HepG2 (cell line): ENCODE results near the gene PKIG. TPM values are rescaled to one million over a fixed set of nuclear protein-coding genes. Genes with fewer than 3 reads are reported as not detected.

ENCODE experiments used
- ATM ChIP-seq: fragments of 450-650 bp; IDR thresholded peaks from 2 replicates; pipeline ENCODE4 v1.7.1; 2017; ENCODE audit warnings: mild to moderate bottlenecking, borderline replicate concordance
- ATRX ChIP-seq: sonication (generic); formaldehyde crosslinking; IDR thresholded peaks from 2 replicates; pipeline ENCODE4 v1.4.0; 2020; ENCODE audit warnings: missing genetic modification reagents, borderline replicate concordance
- CHD2 ChIP-seq: IDR thresholded peaks from 2 replicates; pipeline ENCODE4 v1.6.1; 2011; ENCODE audit warnings: low read depth, low read length, improper control_type of control experiment
- FOSL1 ChIP-seq: sonication (generic); formaldehyde crosslinking; IDR thresholded peaks from 2 replicates; pipeline ENCODE4 v1.9.0; 2021; ENCODE audit warnings: missing genetic modification reagents, borderline replicate concordance
- FOXP1 ChIP-seq, 2 experiments: fragments of 450-650 bp in 1 of 2; IDR thresholded peaks; 2 replicates each; pipeline ENCODE4 v1.6.1; 2017 to 2018; ENCODE audit warnings: antibody characterized with exemption in 1 of 2
- GABPB1 ChIP-seq: IDR thresholded peaks from 2 replicates; pipeline ENCODE4 v1.6.1; 2016; ENCODE audit warnings: mild to moderate bottlenecking, missing genetic modification reagents, moderate library complexity, missing compliant biosample characterization
- GATAD1 ChIP-seq: IDR thresholded peaks from 2 replicates; pipeline ENCODE4 v1.6.1; 2016; ENCODE audit warnings: missing genetic modification reagents, missing compliant biosample characterization
- HBP1 ChIP-seq: IDR thresholded peaks from 2 replicates; pipeline ENCODE4 v1.6.1; 2016; ENCODE audit warnings: low read depth, control low read depth
- HMG20A ChIP-seq: IDR thresholded peaks from 2 replicates; pipeline ENCODE4 v1.6.1; 2016; ENCODE audit warnings: borderline replicate concordance
- HMGA1 ChIP-seq: sonication (generic); formaldehyde crosslinking; conservative IDR thresholded peaks from 2 replicates; pipeline ENCODE4 v1.4.0; 2020; ENCODE audit warnings: missing genetic modification reagents
- HNF4A ChIP-seq: sonication (generic); formaldehyde crosslinking; IDR thresholded peaks from 2 replicates; pipeline ENCODE4 v1.4.0; 2020; ENCODE audit warnings: missing genetic modification reagents
- HOXA7 ChIP-seq: sonication (generic); formaldehyde crosslinking; IDR thresholded peaks from 2 replicates; pipeline ENCODE4 v1.8.1; 2022; ENCODE audit warnings: mild to moderate bottlenecking, missing genetic modification reagents, moderate library complexity
- MTF2 ChIP-seq: sonication (generic); formaldehyde crosslinking; IDR thresholded peaks from 2 replicates; pipeline ENCODE4 v1.5.0; 2020; ENCODE audit warnings: missing genetic modification reagents, borderline replicate concordance
- NCOA2 ChIP-seq: sonication (generic); formaldehyde crosslinking; IDR thresholded peaks from 2 replicates; pipeline ENCODE4 v1.8.0; 2022; ENCODE audit warnings: inconsistent platforms
- RCOR2 ChIP-seq: IDR thresholded peaks from 2 replicates; pipeline ENCODE4 v1.6.1; 2016; ENCODE audit warnings: missing biosample characterization, missing genetic modification reagents
- SNRNP70 ChIP-seq: fragments of 200-400 bp; formaldehyde crosslinking; IDR thresholded peaks from 2 replicates; pipeline ENCODE4 v1.6.1; 2017; ENCODE audit warnings: mild to moderate bottlenecking, low read depth, low read length, moderate library complexity
- SOX5 ChIP-seq: IDR thresholded peaks from 2 replicates; pipeline ENCODE4 v1.6.1; 2016; ENCODE audit warnings: borderline replicate concordance
- STAG1 ChIP-seq: sonication (generic); formaldehyde crosslinking; IDR thresholded peaks from 2 replicates; pipeline ENCODE4 v1.4.0; 2020; ENCODE audit warnings: missing genetic modification reagents
- TEAD2 ChIP-seq: sonication (generic); formaldehyde crosslinking; IDR thresholded peaks from 2 replicates; pipeline ENCODE4 v1.9.0; 2021; ENCODE audit warnings: missing genetic modification reagents
- ZBTB46 ChIP-seq: sonication (generic); formaldehyde crosslinking; IDR thresholded peaks from 2 replicates; pipeline ENCODE4 v1.4.0; 2020; ENCODE audit warnings: mild to moderate bottlenecking, missing genetic modification reagents, borderline replicate concordance
- ZBTB49 ChIP-seq: sonication (generic); formaldehyde crosslinking; IDR thresholded peaks from 2 replicates; pipeline ENCODE4 v1.4.0; 2020; ENCODE audit warnings: missing genetic modification reagents, borderline replicate concordance
- ZMYM3 ChIP-seq: sonication (generic); formaldehyde crosslinking; IDR thresholded peaks from 2 replicates; pipeline ENCODE4 v1.5.1; 2020; ENCODE audit warnings: mild to moderate bottlenecking, missing genetic modification reagents
- ZNF460 ChIP-seq: sonication (generic); formaldehyde crosslinking; IDR thresholded peaks from 2 replicates; pipeline ENCODE4 v1.5.1; 2020; ENCODE audit warnings: missing genetic modification reagents, mild to moderate bottlenecking, borderline replicate concordance
- ZNF549 ChIP-seq: sonication (generic); formaldehyde crosslinking; IDR thresholded peaks from 2 replicates; pipeline ENCODE4 v1.5.0; 2020; ENCODE audit warnings: missing genetic modification reagents
- ZNF569 ChIP-seq: sonication (generic); formaldehyde crosslinking; IDR thresholded peaks from 2 replicates; pipeline ENCODE4 v1.5.0; 2020; ENCODE audit warnings: mild to moderate bottlenecking, missing genetic modification reagents, moderate library complexity, borderline replicate concordance
- ZNF670 ChIP-seq: sonication (generic); formaldehyde crosslinking; IDR thresholded peaks from 2 replicates; pipeline ENCODE4 v1.8.0; 2022; ENCODE audit warnings: mild to moderate bottlenecking, missing genetic modification reagents, borderline replicate concordance
- ZNF709 ChIP-seq: sonication (generic); formaldehyde crosslinking; IDR thresholded peaks from 2 replicates; pipeline ENCODE4 v1.5.0; 2020; ENCODE audit warnings: mild to moderate bottlenecking, missing genetic modification reagents
- ZNF761 ChIP-seq: sonication (generic); formaldehyde crosslinking; conservative IDR thresholded peaks from 2 replicates; pipeline ENCODE4 v1.4.0; 2020; ENCODE audit warnings: mild to moderate bottlenecking, missing genetic modification reagents
- ZNF768 ChIP-seq: sonication (generic); formaldehyde crosslinking; IDR thresholded peaks from 2 replicates; pipeline ENCODE4 v1.4.0; 2020; ENCODE audit warnings: missing genetic modification reagents
- ZNF782 ChIP-seq: sonication (generic); formaldehyde crosslinking; IDR thresholded peaks from 2 replicates; pipeline ENCODE4 v1.4.0; 2020; ENCODE audit warnings: missing genetic modification reagents, mild to moderate bottlenecking, borderline replicate concordance
- polyA plus RNA-seq, 8 experiments: library from polyadenylated mRNA; depleted of rRNA in 3 of 8; stranded (reverse) in 7 of 8; unstranded in 1 of 8; fragments of >200 nt; fragmentation: Illumina TruSeq in 4 of 8; extraction: Trizol in 4 of 8; gene quantifications; 2 replicates each; pipeline versions ENCODE4 v1.2.1 to v1.2.3, GENCODE V29; 2011 to 2016; ENCODE audit warnings: low read depth in 4 of 8, missing spikeins in 1 of 8, mixed read lengths in 1 of 8; ENCODE audit not compliant: insufficient read depth in 1 of 8
- total RNA-seq, 5 experiments: library from RNA; depleted of rRNA; stranded (reverse); fragments of >200 nt; fragmentation: Illumina TruSeq; extraction: Trizol; gene quantifications; 2 replicates each; pipeline ENCODE4 v1.2.3, GENCODE V29; 2016; ENCODE audit warnings: low read depth in 1 of 5

PKIG gene
- total and polyA plus RNA-seq, 2 of the 13 experiments (the other 11 are each of a cell fraction or from before 2014, with no cell fraction given): 30.8 to 44.5 TPM

GRCh38 chr20:44532981-44533331 lies 49.4 kb upstream of the PKIG start (continued):
- TF ChIP-seq ZBTB46 (CRISPR knock-in tag): no peak
- TF ChIP-seq ATRX (CRISPR knock-in tag): no peak
- TF ChIP-seq RCOR2 (CRISPR knock-in tag): 0 out of 2 replicates have a peak, but pooled peaks have one; percentile 51
- no peak for TF ChIP-seq ZNF761 (CRISPR knock-in tag)
- TF ChIP-seq GABPB1 (CRISPR knock-in tag): no peak
- no peak for TF ChIP-seq FOXP1 (IDR thresholded peaks at IDR 0.05)
- TF ChIP-seq FOXP1 (CRISPR knock-in tag; IDR thresholded peaks at IDR 0.05): no peak
- TF ChIP-seq ZMYM3 (CRISPR knock-in tag): peak; percentile 86
- TF ChIP-seq HMG20A (CRISPR knock-in tag): no peak
- TF ChIP-seq HNF4A (CRISPR knock-in tag): no peak
- no peak for TF ChIP-seq HOXA7 (CRISPR knock-in tag)
- TF ChIP-seq MTF2 (CRISPR knock-in tag): no peak
- no peak for TF ChIP-seq ZNF670 (CRISPR knock-in tag)
- TF ChIP-seq ZNF569 (CRISPR knock-in tag): no peak
- no peak for TF ChIP-seq SNRNP70
- no peak for TF ChIP-seq ZNF549 (CRISPR knock-in tag)
- peak; percentile 22; the same call in 1 of the 2 replicates for TF ChIP-seq SOX5 (CRISPR knock-in tag)
- TF ChIP-seq HBP1 (CRISPR knock-in tag): no peak
- no peak for TF ChIP-seq FOSL1 (CRISPR knock-in tag)
- no peak for TF ChIP-seq STAG1 (CRISPR knock-in tag)
- TF ChIP-seq ZNF782: no peak
- TF ChIP-seq CHD2: no peak
- no peak for TF ChIP-seq NCOA2 (CRISPR knock-in tag)
- no peak for TF ChIP-seq ZNF709 (CRISPR knock-in tag)
- TF ChIP-seq ATM: no peak
- TF ChIP-seq GATAD1: no peak
- TF ChIP-seq ZNF768 (CRISPR knock-in tag): no peak
- TF ChIP-seq HMGA1 (CRISPR knock-in tag): no peak
- no peak for TF ChIP-seq ZBTB49 (CRISPR knock-in tag)
- no peak for TF ChIP-seq ZNF460
- TF ChIP-seq TEAD2 (CRISPR knock-in tag): no peak
